GM12878 (cell line): ENCODE measurements around the gene TMEM161A. TPM values are rescaled to one million over a fixed set of nuclear protein-coding genes. Genes with fewer than 3 reads are reported as not detected.

ENCODE experiments used
- ATF7 ChIP-seq: fragments of 450-650 bp; IDR thresholded peaks from 2 replicates; pipeline ENCODE4 v1.6.1; 2016; ENCODE audit warnings: low read depth, mild to moderate bottlenecking
- BRCA1 ChIP-seq: IDR thresholded peaks from 2 replicates; pipeline ENCODE4 v1.6.1; 2011; ENCODE audit warnings: low read depth, low read length, improper control_type of control experiment
- CBFB ChIP-seq: IDR thresholded peaks from 2 replicates; pipeline ENCODE4 v1.6.1; 2016; ENCODE audit warnings: antibody characterized with exemption, low read depth
- CBX3 ChIP-seq: fragments of 200-600 bp; sonication (generic); IDR thresholded peaks from 2 replicates; pipeline ENCODE4 v1.6.1; 2016; ENCODE audit warnings: low read depth, borderline replicate concordance
- CEBPB ChIP-seq, 2 experiments: fragments of 150-350 bp in 1 of 2; IDR thresholded peaks; 2 replicates each; pipeline ENCODE4 v1.6.1; 2012 to 2014; ENCODE audit warnings: low read depth in 2 of 2, low read length in 2 of 2, borderline replicate concordance in 1 of 2, inconsistent platforms in 1 of 2
- CUX1 ChIP-seq: IDR thresholded peaks from 2 replicates; pipeline ENCODE4 v1.6.1; 2012; ENCODE audit warnings: improper control_type of control experiment, low read depth, low read length; ENCODE audit not compliant: insufficient replicate concordance
- E2F8 ChIP-seq: fragments of 450-650 bp; IDR thresholded peaks from 2 replicates; pipeline ENCODE4 v1.6.1; 2018; ENCODE audit warnings: mild to moderate bottlenecking, low read depth, moderate library complexity; ENCODE audit not compliant: partially characterized antibody
- EGR1 ChIP-seq, 2 experiments: IDR thresholded peaks; 1 replicate in 1 of 2; 2 replicates in 1 of 2; pipeline ENCODE4 v1.6.1; 2011 to 2012; ENCODE audit warnings: low read depth in 2 of 2, low read length in 2 of 2, borderline replicate concordance in 1 of 2, mild to moderate bottlenecking in 1 of 2, moderate library complexity in 1 of 2
- GABPA ChIP-seq: IDR thresholded peaks from 2 replicates; pipeline ENCODE4 v1.6.1; 2014; ENCODE audit warnings: antibody characterized with exemption, low read depth, mild to moderate bottlenecking, inconsistent platforms
- GATAD2B ChIP-seq: fragments of 450-650 bp; conservative IDR thresholded peaks from 2 replicates; pipeline ENCODE4 v1.6.1; 2017; ENCODE audit warnings: low read depth, mild to moderate bottlenecking, moderate library complexity
- KDM1A ChIP-seq: fragments of 200-600 bp; sonication (generic); IDR thresholded peaks from 2 replicates; pipeline ENCODE4 v1.6.1; 2016; ENCODE audit warnings: borderline replicate concordance
- KLF5 ChIP-seq: fragments of 450-650 bp; IDR thresholded peaks from 2 replicates; pipeline ENCODE4 v1.6.1; 2014; ENCODE audit warnings: mild to moderate bottlenecking; ENCODE audit not compliant: partially characterized antibody
- MEF2A ChIP-seq: IDR thresholded peaks from 2 replicates; pipeline ENCODE4 v1.6.1; 2011; ENCODE audit warnings: low read depth, mild to moderate bottlenecking, low read length, moderate library complexity; ENCODE audit not compliant: insufficient read depth
- MYB ChIP-seq: fragments of 150-350 bp; IDR thresholded peaks from 2 replicates; pipeline ENCODE4 v1.6.1; 2014; ENCODE audit warnings: mild to moderate bottlenecking, low read depth, low read length, borderline replicate concordance
- NR2F1 ChIP-seq: fragments of 450-650 bp; conservative IDR thresholded peaks from 2 replicates; pipeline ENCODE4 v1.6.1; 2017; ENCODE audit warnings: mild to moderate bottlenecking
- POU2F2 ChIP-seq: IDR thresholded peaks from 3 replicates; pipeline ENCODE4 v1.6.1; 2011; ENCODE audit warnings: low read depth, mild to moderate bottlenecking, low read length, borderline replicate concordance
- RAD21 ChIP-seq: IDR thresholded peaks from 2 replicates; pipeline ENCODE4 v1.6.1; 2011; ENCODE audit warnings: mild to moderate bottlenecking, low read depth, low read length, moderate library complexity; ENCODE audit not compliant: insufficient read depth
- STAT1 ChIP-seq: fragments of 450-650 bp; conservative IDR thresholded peaks from 2 replicates; pipeline ENCODE4 v1.6.1; 2014; ENCODE audit warnings: antibody characterized with exemption, mild to moderate bottlenecking
- ZBTB33 ChIP-seq: fragments of 450-650 bp; IDR thresholded peaks from 2 replicates; pipeline ENCODE4 v1.6.1; 2017; ENCODE audit warnings: mild to moderate bottlenecking
- polyA plus RNA-seq, 11 experiments: library from polyadenylated mRNA; depleted of rRNA in 4 of 11; unstranded in 6 of 11; stranded (reverse) in 5 of 11; fragments of >200 nt; fragmentation: Nextera tagmentation in 4 of 11; fragmentation: Illumina TruSeq in 1 of 11; extraction: Ambion mirVana in 4 of 11; extraction: Trizol in 1 of 11; gene quantifications; 1 replicate in 1 of 11; 2 replicates in 10 of 11; pipeline versions ENCODE4 v1.2.1 to v1.2.3, GENCODE V29; 2011 to 2016; ENCODE audit warnings: inconsistent platforms in 2 of 11, missing spikeins in 2 of 11, low read depth in 1 of 11
- total RNA-seq, 4 experiments: library from RNA; depleted of rRNA in 3 of 4; stranded (reverse); fragments of >200 nt in 3 of 4; fragmentation: Illumina TruSeq in 1 of 4; extraction: Trizol in 1 of 4; gene quantifications; 2 replicates each; pipeline versions ENCODE4 v1.2.1 to v1.2.3, GENCODE V29; 2013 to 2021

The TMEM161A gene
- total and polyA plus RNA-seq, 10 of the 15 experiments (the other 5 are each of a cell fraction or from before 2014, with no cell fraction given): 1.1 to 37.1 (median 19.0) TPM

- no peak for TF ChIP-seq CUX1
- no peak for TF ChIP-seq EGR1 (IDR thresholded peaks at IDR 0.05; ENCODE audit: borderline replicate concordance in 1 of 2, low read depth in 2 of 2, low read length in 2 of 2)
- TF ChIP-seq GATAD2B: 0 out of 2 replicates have a peak, but pooled peaks have one; percentile 27
- peak; percentile 90 for TF ChIP-seq NR2F1
- no peak for TF ChIP-seq ZBTB33
- TF ChIP-seq STAT1: no peak
- TF ChIP-seq CBX3: no peak
- no peak for TF ChIP-seq E2F8
- TF ChIP-seq CBFB: no peak
- TF ChIP-seq RAD21: no peak
- no peak for TF ChIP-seq BRCA1
- TF ChIP-seq ATF7: no peak
- TF ChIP-seq GABPA: no peak
- no peak for TF ChIP-seq KDM1A
- no peak for TF ChIP-seq MYB
- TF ChIP-seq POU2F2: peak; percentile 97; the same call in 2 of the 3 replicates
- no peak for TF ChIP-seq KLF5
- TF ChIP-seq MEF2A: no peak
- TF ChIP-seq CEBPB (IDR thresholded peaks at IDR 0.05; ENCODE audit: borderline replicate concordance in 1 of 2, low read depth in 2 of 2, low read length in 2 of 2): no peak
These were observed 32.0 kb upstream of the TMEM161A start, which contains the start of gene MEF2B (continued) for GRCh38 chr19:19170053-19170872.
